ENCODE measurements around the gene PPARA.

The PPARA gene

GRCh38 chr22:46287873-46288751, 137.8 kb downstream of the PPARA start:
- TF ChIP-seq CTCF (conservative IDR thresholded peaks at IDR 0.05) = no peak
- H3K27ac ChIP-seq = no peak overlapping the region

- H3K27ac ChIP-seq = no peak overlapping the region
- TF ChIP-seq CTCF (conservative IDR thresholded peaks at IDR 0.05) = no peak
These were observed 138.5 kb downstream of the PPARA start for GRCh38 chr22:46288846-46289243.

GRCh38 chr22:46289244-46289891, 139.0 kb downstream of the PPARA start:
- TF ChIP-seq CTCF (conservative IDR thresholded peaks at IDR 0.05) = no peak
- no peak overlapping the region for H3K27ac ChIP-seq

- H3K27ac ChIP-seq = no peak overlapping the region
- no peak for TF ChIP-seq CTCF (conservative IDR thresholded peaks at IDR 0.05)
These were observed 140.0 kb downstream of the PPARA start for GRCh38 chr22:46290121-46290842.

GRCh38 chr22:46290843-46291785, 140.8 kb downstream of the PPARA start:
- no peak overlapping the region for H3K27ac ChIP-seq
- no peak for TF ChIP-seq CTCF (conservative IDR thresholded peaks at IDR 0.05)

GRCh38 chr22:46292173-46292572, 141.8 kb downstream of the PPARA start:
- H3K27ac ChIP-seq = no peak overlapping the region
- TF ChIP-seq CTCF (conservative IDR thresholded peaks at IDR 0.05) = no peak
